Keratinocyte (primary cell): ENCODE results near the gene GPR31. TPM values are rescaled to one million over a fixed set of nuclear protein-coding genes. Genes with fewer than 3 reads are reported as not detected.

ENCODE experiments used
- DNase-seq: peaks from one replicate; pipeline ENCODE4 v3.0.0-alpha.2; 2011; ENCODE audit warnings: low read depth, missing footprints, low spot score
- FAIRE-seq: peaks from 2 replicates; lab custom pipeline; 2011; peaks lifted over from hg19 to GRCh38; lab: Jason Lieb, UNC
- H2AFZ ChIP-seq: 2 replicates; pipeline ENCODE4 v1.6.0; 2012; ENCODE audit warnings: low read length, control low read depth, inconsistent platforms; ENCODE audit not compliant: control insufficient read depth
- H3K27ac ChIP-seq: 2 replicates; pipeline ENCODE4 v1.5.1; 2011; ENCODE audit warnings: low read length; ENCODE audit not compliant: control insufficient read depth, insufficient read depth
- H3K27me3 ChIP-seq: 3 replicates; pipeline ENCODE4 v1.6.0; 2011; ENCODE audit warnings: low read length; ENCODE audit not compliant: control insufficient read depth, insufficient read depth; ENCODE audit errors: extremely low read depth
- H3K36me3 ChIP-seq, 2 experiments: 2 replicates in 1 of 2; 3 replicates in 1 of 2; pipeline ENCODE4 v1.5.1; 2011; ENCODE audit warnings: low read length in 2 of 2, mild to moderate bottlenecking in 1 of 2; ENCODE audit not compliant: control insufficient read depth in 2 of 2, insufficient read depth in 2 of 2; ENCODE audit errors: extremely low read depth in 1 of 2
- H3K4me1 ChIP-seq: 3 replicates; pipeline ENCODE4 v1.5.1; 2011; ENCODE audit warnings: low read length; ENCODE audit not compliant: control insufficient read depth, insufficient read depth; ENCODE audit errors: extremely low read depth
- H3K4me2 ChIP-seq: 3 replicates; pipeline ENCODE4 v1.6.0; 2011; ENCODE audit warnings: low read depth, low read length; ENCODE audit not compliant: control insufficient read depth, insufficient read depth; ENCODE audit errors: extremely low read depth
- H3K4me3 ChIP-seq, 3 experiments: fragments of 200-600 bp in 1 of 3; sonication (generic) in 1 of 3; 2 replicates in 2 of 3; 3 replicates in 1 of 3; pipeline ENCODE4 v1.5.1; 2011 to 2016; ENCODE audit warnings: low read length in 3 of 3, mild to moderate bottlenecking in 3 of 3, control low read depth in 2 of 3, inconsistent platforms in 1 of 3, low read depth in 1 of 3, mixed read lengths in 1 of 3, mixed run types in 1 of 3, moderate library complexity in 1 of 3; ENCODE audit not compliant: control insufficient read depth in 2 of 3, insufficient read depth in 2 of 3; ENCODE audit errors: extremely low read depth in 1 of 3
- H3K79me2 ChIP-seq: 2 replicates; pipeline ENCODE4 v1.6.0; 2012; ENCODE audit warnings: low read length; ENCODE audit not compliant: control insufficient read depth, insufficient read depth
- H3K9ac ChIP-seq: 3 replicates; pipeline ENCODE4 v1.6.0; 2011; ENCODE audit warnings: low read length; ENCODE audit not compliant: control insufficient read depth, insufficient read depth; ENCODE audit errors: extremely low read depth
- H3K9me1 ChIP-seq: 3 replicates; pipeline ENCODE4 v1.6.0; 2011; ENCODE audit warnings: low read length; ENCODE audit not compliant: control insufficient read depth, insufficient read depth; ENCODE audit errors: extremely low read depth
- H3K9me3 ChIP-seq: 2 replicates; pipeline ENCODE4 v1.5.1; 2012; ENCODE audit warnings: low read depth, low read length; ENCODE audit not compliant: control insufficient read depth
- H4K20me1 ChIP-seq: 3 replicates; pipeline ENCODE4 v1.6.0; 2011; ENCODE audit warnings: low read length; ENCODE audit not compliant: control insufficient read depth, insufficient read depth; ENCODE audit errors: extremely low read depth
- CTCF ChIP-seq, 3 experiments: IDR thresholded peaks in 1 of 3; conservative IDR thresholded peaks in 1 of 3; optimal IDR thresholded peaks in 1 of 3; 2 replicates in 2 of 3; 3 replicates in 1 of 3; pipeline versions ENCODE3 to v1.5.1; 2011; ENCODE audit warnings: low read length in 3 of 3, mild to moderate bottlenecking in 3 of 3, moderate library complexity in 2 of 3, control low read depth in 1 of 3, inconsistent platforms in 1 of 3; ENCODE audit not compliant: insufficient read depth in 2 of 3; ENCODE audit errors: extremely low read depth in 1 of 3
- EZH2 ChIP-seq: IDR thresholded peaks from one replicate; pipeline ENCODE4 v1.6.1; 2012; ENCODE audit warnings: inconsistent platforms, mild to moderate bottlenecking, low read length, moderate library complexity
- dilution Hi-C: fragments of 300-500 bp; cut with MboI; formaldehyde crosslinking; loops from one replicate; pipeline ENCODE4 v1.7.0; 2020; ENCODE audit warnings: low sequenced_read_pairs; ENCODE audit not compliant: extremely low pct_ligation_motif_present
- polyA plus RNA-seq, 5 experiments: library from polyadenylated mRNA; depleted of rRNA in 3 of 5; stranded (reverse) in 3 of 5; stranded (forward) in 1 of 5; unstranded in 1 of 5; fragments of >200 nt; gene quantifications; 1 replicate in 1 of 5; 2 replicates in 3 of 5; 3 replicates in 1 of 5; pipeline versions ENCODE4 v1.2.1 to v1.2.3, GENCODE V29; 2011 to 2012; ENCODE audit warnings: missing spikeins in 2 of 5, low read depth in 1 of 5, low replicate concordance in 1 of 5

GPR31 gene
- polyA plus RNA-seq, 1 donor (not counting 4 experiments of a cell fraction or from before 2014, with no cell fraction given), result not detected

- dilution Hi-C loops, result no loop called here
- Histone ChIP-seq H3K9me3 (no peaks in the 10 kb centered on the region), H3K36me3 (no peaks in the 10 kb centered on the region), H4K20me1 (no peaks in the 10 kb centered on the region), H3K9ac (no peak overlapping the region), H2AFZ (no peak overlapping the region), H3K27me3 (no peaks in the 10 kb centered on the region), H3K4me1 (no peaks in the 10 kb centered on the region), H3K4me2 (no peak overlapping the region), H3K9me1 (no peaks in the 10 kb centered on the region), H3K27ac (no peak overlapping the region), H3K4me3 (no peak overlapping the region), H3K79me2 (no peaks in the 10 kb centered on the region)
- no peak for DNase-seq
- FAIRE-seq, result no peak
- TF ChIP-seq EZH2 (no peak), CTCF (optimal IDR thresholded peaks at IDR 0.05 in 1 of 3, IDR thresholded peaks at IDR 0.05 in 1 of 3, conservative IDR thresholded peaks at IDR 0.05 in 1 of 3; ENCODE audit: extremely low read depth in 1 of 3, insufficient read depth in 2 of 3, low read length in 3 of 3) (no peak)
Observed at GRCh38 chr6:167140589-167141474, 16.9 kb downstream of the GPR31 start.

GRCh38 chr6:167139761-167140160 is 18.0 kb downstream of the GPR31 start:
- H3K4me2 ChIP-seq, result no peak overlapping the region
- FAIRE-seq (no peak), DNase-seq (no peak)
- H4K20me1 ChIP-seq, result no peaks in the 10 kb centered on the region
- H3K4me1 ChIP-seq, result no peaks in the 10 kb centered on the region
- no peak overlapping the region for H3K4me3 ChIP-seq
- dilution Hi-C loops, result no loop called here
- H3K27me3 ChIP-seq, result no peaks in the 10 kb centered on the region
- H3K36me3 ChIP-seq, result no peaks in the 10 kb centered on the region
- no peaks in the 10 kb centered on the region for H3K9me1 ChIP-seq
- TF ChIP-seq CTCF (optimal IDR thresholded peaks at IDR 0.05 in 1 of 3, IDR thresholded peaks at IDR 0.05 in 1 of 3, conservative IDR thresholded peaks at IDR 0.05 in 1 of 3; ENCODE audit: extremely low read depth in 1 of 3, insufficient read depth in 2 of 3, low read length in 3 of 3) (no peak), EZH2 (no peak)
- no peaks in the 10 kb centered on the region for H3K79me2 ChIP-seq
- H3K9me3 ChIP-seq, result no peaks in the 10 kb centered on the region
- no peak overlapping the region for H3K27ac ChIP-seq
- H2AFZ ChIP-seq, result no peak overlapping the region
- no peak overlapping the region for H3K9ac ChIP-seq
